GM18951 (cell line): ENCODE results near the gene PIGK.
"Not testable (repeated sequence)": the region's sequence is repeated elsewhere in the genome, so short reads cannot be mapped to it uniquely, and the experiment has no call there.

Source experiments
- POLR2A ChIP-seq: IDR thresholded peaks from 4 replicates; pipeline ENCODE4 v1.6.1; 2011; ENCODE audit warnings: mild to moderate bottlenecking; ENCODE audit not compliant: insufficient read length, insufficient read depth; ENCODE audit errors: extremely low read depth
- in situ Hi-C: fragments of 300-500 bp; cut with MboI; formaldehyde crosslinking; loops from one replicate; pipeline ENCODE4 v1.12.0; 2022; ENCODE audit warnings: low sequenced_read_pairs, mixed read lengths, inconsistent platforms; ENCODE audit not compliant: unreplicated experiment

PIGK gene

DNA sequence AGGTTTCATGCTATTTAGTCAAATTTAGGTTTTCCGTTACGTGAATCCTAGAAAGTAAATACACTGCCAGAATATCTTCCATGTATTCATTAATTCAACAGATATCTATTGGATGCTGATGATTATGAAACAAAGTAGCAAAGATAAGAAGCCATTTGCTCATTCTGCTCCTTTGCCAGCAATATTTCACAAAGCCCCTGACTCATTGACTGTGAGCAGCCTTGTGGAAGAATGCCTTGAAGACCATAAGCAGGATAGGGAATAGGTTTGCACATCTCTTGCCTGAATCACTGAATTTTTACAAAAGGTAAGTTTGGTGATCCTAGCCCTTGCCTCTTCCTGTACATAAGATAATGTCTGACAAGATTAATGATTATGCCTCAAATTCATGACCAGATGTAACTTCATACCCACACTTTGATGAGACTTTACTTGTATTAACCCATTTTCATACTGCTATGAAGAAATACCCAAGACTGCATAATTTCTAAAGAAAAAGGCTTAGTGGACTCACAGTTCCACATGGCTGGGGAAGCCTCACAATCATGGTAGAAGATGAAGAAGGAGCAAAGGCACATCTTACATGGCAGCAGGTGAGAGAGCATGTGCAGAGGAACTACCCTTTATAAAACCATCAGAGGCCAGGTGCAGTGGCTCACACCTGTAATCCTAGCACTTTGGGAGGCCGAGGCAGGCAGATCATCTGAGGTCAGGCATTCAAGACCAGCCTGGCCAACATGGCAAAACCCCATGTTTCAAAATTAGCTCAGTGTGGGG is 1.6 kb upstream of the PIGK start:
- no peak for TF ChIP-seq POLR2A
- in situ Hi-C loops = no loop called here

DNA sequence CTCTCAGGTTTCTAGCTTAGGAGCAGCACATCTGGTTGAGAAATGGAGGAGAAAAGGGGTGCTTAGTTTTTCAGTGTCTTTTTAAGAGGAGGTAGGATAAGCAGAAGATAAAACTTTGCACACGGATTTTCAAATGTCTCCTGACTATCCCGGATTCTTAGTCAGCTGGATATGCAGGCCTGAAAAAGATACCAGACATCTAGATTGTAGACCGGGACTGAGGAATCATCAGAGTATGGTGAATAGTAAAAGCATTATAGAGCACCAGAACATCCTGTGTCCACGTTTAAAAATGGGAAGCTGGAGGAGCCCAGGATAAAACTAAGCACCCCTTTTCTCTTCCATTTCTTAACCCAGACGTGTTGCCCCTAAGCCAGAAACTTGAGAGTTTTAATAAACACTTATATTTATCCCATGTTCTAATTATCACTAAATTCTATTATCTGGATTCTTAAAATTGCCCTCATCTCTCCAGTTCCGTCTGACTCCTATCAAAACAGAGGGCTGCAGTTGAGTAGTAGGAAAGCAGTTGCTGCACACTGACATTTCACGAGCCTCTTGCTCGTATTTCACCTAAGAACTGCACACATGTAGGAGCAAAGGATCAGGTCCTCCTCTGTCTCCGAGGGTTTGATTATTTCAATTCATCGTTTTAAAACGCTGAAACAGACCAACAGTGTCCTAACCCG is 609 bp downstream of the PIGK start:
- TF ChIP-seq POLR2A = no peak
- in situ Hi-C loops = no loop called here

DNA sequence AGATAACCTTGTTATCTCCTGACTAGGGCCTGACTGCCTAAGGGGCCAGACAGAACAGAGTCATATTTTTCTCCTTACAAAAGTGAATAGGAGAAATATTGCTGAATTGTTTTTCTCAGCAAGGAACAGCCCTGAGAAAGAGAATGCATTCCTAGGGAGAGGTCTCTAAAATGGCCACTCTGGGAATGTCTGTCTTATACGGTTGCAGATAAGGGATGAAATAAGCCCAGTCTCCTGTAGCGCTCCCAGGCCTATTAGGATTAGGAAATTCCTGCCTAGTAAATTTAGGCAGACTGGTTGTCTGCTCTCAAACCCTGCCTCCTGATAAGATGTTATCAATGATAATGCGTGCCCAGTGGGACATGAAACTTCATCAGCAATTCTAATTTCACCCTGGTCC is 15.2 kb downstream of the PIGK start:
- in situ Hi-C loops = not testable (repeated sequence)

DNA sequence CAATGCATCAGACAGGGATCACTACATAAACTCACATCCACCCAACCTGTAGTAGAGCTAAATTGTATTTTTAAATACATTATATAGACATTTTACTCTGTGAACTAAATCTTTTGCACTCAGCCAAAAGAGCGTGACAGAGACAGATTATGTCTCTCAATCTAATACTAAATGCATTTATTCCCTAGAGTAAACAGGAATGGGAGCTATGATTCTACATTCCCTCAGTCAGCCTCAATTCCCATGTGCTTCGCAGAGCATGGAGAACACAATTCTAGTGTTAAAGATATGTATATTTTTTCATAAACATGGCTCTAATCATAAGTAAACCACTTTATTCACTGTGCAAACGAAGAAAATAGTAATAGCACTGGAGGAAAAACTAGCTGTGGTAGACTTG is 16.5 kb downstream of the PIGK start:
- in situ Hi-C loops = no loop called here
- TF ChIP-seq POLR2A = no peak

DNA sequence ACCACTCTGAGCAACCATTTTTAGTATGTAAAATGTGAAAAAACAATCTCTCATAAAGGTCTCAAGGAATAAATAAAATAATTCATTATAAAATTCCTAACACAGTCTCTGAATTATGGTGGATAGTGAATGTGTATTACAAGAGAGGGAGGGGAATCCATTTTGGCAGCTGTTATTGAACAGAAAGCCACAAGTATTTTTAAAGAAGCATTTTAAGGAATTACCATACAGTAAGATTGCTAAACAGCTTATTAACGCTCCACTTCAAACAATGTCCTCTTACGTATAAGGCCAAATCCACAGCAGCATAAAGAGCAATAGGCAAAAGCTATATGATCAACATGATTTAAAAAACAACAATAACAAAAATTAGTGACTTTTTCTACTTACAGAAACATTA is 18.4 kb downstream of the PIGK start:
- no peak for TF ChIP-seq POLR2A
- in situ Hi-C loops = no loop called here

DNA sequence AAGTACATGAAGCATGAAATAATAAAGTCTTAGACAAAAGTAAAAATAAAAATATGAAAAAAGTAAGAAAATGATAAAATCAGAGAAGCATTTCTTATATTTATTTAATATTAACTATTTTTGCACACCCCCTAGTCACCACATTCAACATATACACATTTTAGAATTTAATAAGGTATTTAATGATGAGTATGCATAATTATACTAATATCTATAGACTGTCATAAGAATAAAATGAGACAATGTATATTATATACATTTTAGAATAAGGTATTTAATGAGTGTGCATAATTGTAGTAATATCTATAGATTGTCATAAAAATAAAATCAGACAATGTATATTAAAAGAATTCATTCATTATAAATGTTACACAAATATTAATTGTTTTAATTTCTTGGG is 18.9 kb downstream of the PIGK start:
- TF ChIP-seq POLR2A = no peak
- in situ Hi-C loops = no loop called here

DNA sequence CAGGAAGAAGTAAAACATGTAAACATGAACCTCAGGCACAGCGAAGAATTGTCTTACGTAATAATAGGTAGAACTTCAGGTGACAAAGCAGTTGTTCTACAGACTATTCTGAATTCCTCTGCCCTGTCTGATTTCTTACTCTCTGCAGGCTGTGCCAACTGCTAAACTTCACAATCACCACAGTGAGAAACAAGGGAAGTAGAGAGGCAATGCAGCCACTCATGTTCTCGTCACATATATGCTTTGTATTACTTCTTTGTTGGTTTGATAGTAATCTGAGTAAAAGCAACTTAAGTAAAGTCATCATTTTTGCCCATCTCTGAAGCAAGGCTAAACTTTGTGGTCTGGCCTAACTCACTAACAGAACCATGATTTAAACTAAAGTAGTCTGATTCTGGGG is 21.9 kb downstream of the PIGK start:
- in situ Hi-C loops = no loop called here
- TF ChIP-seq POLR2A = no peak

DNA sequence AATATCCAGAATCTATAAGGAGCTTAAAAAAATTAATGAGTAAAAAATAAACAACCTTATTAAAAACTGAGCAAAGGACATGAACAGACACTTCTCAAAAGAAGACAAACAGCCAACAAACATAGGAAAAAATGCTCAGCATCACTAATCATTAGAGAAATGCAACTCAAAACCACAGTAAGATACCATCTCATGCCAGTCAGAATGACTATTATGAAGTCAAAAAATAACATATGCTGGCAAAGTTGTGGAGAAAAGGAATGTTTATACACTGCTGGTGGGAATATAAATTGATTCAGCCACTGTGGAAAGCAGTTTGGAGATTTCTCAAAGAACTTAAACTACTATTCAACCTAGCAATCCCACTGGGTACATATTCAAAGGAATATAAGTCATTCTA is 25.3 kb downstream of the PIGK start:
- in situ Hi-C loops = no loop called here
- no peak for TF ChIP-seq POLR2A

DNA sequence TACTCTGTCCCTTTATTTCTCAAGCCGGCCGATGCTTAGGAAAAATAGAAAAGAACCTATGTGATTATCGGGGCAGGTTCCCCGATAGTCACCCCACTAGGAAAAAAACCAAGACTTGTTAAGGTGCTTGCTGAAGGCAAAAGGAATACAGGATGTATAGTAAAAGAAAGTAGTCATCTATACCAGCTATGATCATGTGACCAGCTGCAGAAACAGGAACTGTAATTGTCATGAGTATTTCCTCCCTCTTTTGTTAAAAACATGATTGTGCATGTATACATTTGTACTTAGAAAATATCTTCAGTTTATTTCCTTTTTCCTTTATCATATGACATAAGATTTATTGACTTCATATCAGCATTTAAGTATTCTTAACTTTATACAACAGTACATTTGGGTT is 30.5 kb downstream of the PIGK start:
- in situ Hi-C loops = no loop called here
- no peak for TF ChIP-seq POLR2A

DNA sequence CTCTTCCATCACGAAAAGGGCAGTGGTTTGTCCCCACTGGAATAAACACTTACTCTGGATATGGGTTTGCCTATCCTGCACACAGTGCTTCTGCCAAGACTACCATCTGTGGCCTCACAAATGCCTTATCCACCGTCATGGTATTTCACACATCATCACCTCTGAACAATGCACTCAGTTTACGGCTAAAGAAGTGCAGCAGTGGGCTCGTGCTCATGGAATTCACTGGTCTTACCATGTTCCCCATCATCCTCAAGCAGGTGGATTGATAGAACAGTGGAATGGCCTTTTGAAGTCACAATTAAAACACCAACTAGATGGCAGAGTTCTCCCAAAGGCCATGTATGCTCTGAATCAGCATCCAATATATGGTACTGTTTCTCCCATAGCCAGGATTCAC is 32.3 kb downstream of the PIGK start:
- in situ Hi-C loops = not testable (repeated sequence)

DNA sequence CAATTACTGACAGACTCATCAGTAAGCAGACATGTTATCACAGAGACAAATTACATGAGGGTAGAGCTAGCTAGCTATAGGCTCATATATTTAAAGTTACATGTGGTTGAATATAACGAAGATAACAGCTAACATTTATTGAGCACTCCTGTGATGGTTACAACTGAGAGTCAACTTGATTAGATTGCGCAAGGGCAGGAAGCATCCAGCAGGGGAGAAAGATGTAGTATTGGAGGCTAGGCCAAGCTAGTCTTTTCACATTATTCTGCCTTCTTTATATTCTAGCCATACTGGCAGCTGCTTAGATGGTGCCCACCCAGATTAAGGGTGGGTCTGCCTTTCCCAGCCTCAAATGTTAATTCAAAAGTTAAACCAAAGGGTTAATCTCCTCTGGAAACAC is 37.1 kb downstream of the PIGK start:
- in situ Hi-C loops = no loop called here
- no peak for TF ChIP-seq POLR2A

DNA sequence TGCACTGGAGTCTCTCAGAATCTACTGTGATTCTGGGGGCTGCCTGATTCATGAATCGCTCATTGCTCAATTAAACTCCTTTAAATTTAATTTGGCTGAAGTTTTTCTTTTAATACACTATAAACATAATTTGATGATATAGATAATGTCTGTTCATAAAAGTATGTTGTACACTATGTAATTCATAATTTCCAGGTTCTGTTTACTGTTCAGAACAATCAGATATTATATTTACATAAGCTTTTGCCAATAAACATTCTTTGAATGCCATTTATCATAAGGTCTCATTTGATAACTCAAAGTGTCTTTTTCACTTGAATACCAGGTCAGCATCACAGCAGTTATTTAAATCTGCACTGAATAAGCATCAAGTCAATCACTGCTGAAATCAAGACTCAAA is 39.6 kb downstream of the PIGK start:
- in situ Hi-C loops = no loop called here
- TF ChIP-seq POLR2A = no peak

DNA sequence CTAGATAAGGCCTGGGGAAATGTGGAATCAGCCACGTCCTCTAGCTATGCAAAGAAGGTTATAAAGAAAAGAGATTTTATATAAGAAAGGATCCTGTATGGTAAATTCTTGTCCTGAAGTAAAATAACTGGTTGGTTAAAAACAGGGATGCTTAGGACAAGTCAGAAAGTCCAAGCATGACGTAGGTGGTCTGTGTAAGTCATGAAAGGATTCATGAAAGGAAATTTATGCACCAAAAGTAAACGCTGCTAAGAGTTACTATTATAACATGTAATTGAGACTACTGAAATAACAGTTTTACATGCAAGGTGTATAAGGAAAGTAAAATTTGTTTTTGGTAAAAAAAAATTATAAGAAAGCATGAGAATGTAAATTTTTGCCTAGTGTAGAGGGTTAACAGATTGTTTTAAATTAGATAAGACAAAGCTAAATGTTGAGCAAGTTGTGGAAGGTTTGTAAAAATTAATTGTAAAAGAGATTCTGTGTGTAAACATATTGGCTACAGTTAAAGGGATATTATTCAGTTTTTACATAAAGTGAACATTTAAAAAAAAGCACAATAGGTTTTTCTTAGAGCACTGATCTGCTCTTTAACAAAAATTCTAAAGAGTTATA is 43.9 kb downstream of the PIGK start:
- TF ChIP-seq POLR2A = no peak
- in situ Hi-C loops = no loop called here

DNA sequence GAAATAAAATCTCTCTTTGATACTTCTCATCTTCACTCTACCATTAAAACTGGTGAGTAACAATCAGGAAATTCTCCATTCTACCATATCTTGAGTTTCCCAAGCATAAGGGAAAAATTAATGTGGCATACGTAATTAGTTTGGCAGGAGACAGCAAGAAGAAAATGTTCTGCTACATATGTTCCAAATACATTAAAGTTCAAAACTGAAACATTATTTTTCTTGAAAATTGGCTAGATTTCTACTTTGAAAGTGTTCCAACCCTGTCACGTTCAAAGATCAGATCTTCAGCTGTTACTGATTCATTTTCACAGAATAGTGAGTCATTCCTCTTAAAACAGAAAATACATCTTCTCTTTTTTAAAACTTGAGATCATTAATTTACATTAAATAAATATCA is 48.5 kb downstream of the PIGK start:
- in situ Hi-C loops = loop anchor here (25.0 kb wide), 2 partner anchors 367 to 942 kb away; no protein-coding TSS in a partner anchor
- no peak for TF ChIP-seq POLR2A
